Liver (tissue), 9 donors: ENCODE data around the gene LRRC51. TPM values are rescaled to one million over a fixed set of nuclear protein-coding genes. Genes with fewer than 3 reads are reported as not detected.

Source experiments
- DNase-seq: peaks from one replicate; pipeline ENCODE4 v3.0.0-alpha.2; 2017; ENCODE audit warnings: low spot score
- H3K27ac ChIP-seq, 2 donors: one replicate each; pipeline ENCODE4 v1.7.0; 2013; ENCODE audit warnings: inconsistent platforms in 2 of 2, low read length in 2 of 2, control low read depth in 1 of 2, low read depth in 1 of 2, mild to moderate bottlenecking in 1 of 2
- H3K27me3 ChIP-seq, 4 donors: one replicate each; pipeline versions ENCODE4 v1.6.1 to v1.7.0; 2013; ENCODE audit warnings: low read length in 3 of 4, inconsistent platforms in 1 of 4, mild to moderate bottlenecking in 1 of 4, moderate library complexity in 1 of 4; ENCODE audit not compliant: control insufficient read depth in 4 of 4, insufficient read depth in 4 of 4
- H3K36me3 ChIP-seq, 4 donors: one replicate each; pipeline versions ENCODE4 v1.6.1 to v1.7.0; 2013; ENCODE audit warnings: low read length in 3 of 4, mild to moderate bottlenecking in 3 of 4, low read depth in 1 of 4, moderate library complexity in 1 of 4; ENCODE audit not compliant: control insufficient read depth in 4 of 4, insufficient read depth in 3 of 4
- H3K4me1 ChIP-seq, 4 donors: one replicate each; pipeline versions ENCODE4 v1.6.1 to v1.7.0; 2013; ENCODE audit warnings: low read length in 3 of 4, mild to moderate bottlenecking in 3 of 4, moderate library complexity in 1 of 4; ENCODE audit not compliant: control insufficient read depth in 4 of 4, insufficient read depth in 4 of 4
- H3K4me3 ChIP-seq, 3 donors: one replicate each; pipeline versions ENCODE4 v1.6.1 to v1.7.0; 2013; ENCODE audit warnings: low read length in 3 of 3, control low read depth in 1 of 3, low read depth in 1 of 3, mild to moderate bottlenecking in 1 of 3
- H3K9ac ChIP-seq, 2 donors: one replicate each; pipeline ENCODE4 v1.7.0; 2013; ENCODE audit warnings: low read length in 2 of 2, mild to moderate bottlenecking in 2 of 2, moderate library complexity in 2 of 2, control low read depth in 1 of 2, low read depth in 1 of 2
- H3K9me3 ChIP-seq, 4 donors: one replicate each; pipeline versions ENCODE4 v1.6.1 to v1.7.0; 2013; ENCODE audit warnings: low read length in 3 of 4; ENCODE audit not compliant: control insufficient read depth in 4 of 4
- ATF3 ChIP-seq: IDR thresholded peaks from 2 replicates; pipeline ENCODE4 v1.6.1; 2016; ENCODE audit warnings: antibody characterized with exemption
- CTCF ChIP-seq: fragments of 150-350 bp; IDR thresholded peaks from 2 replicates; pipeline ENCODE4 v1.5.1; 2017; ENCODE audit warnings: improper control_type of control experiment, low read depth, low read length; ENCODE audit not compliant: missing input control
- EGR1 ChIP-seq, 2 donors: IDR thresholded peaks; 2 replicates each; pipeline ENCODE4 v1.6.1; 2016 to 2018; ENCODE audit warnings: antibody characterized with exemption in 2 of 2, low read depth in 2 of 2
- FOXA1 ChIP-seq: IDR thresholded peaks from 2 replicates; pipeline ENCODE4 v1.6.1; 2016; ENCODE audit warnings: antibody characterized with exemption
- FOXA2 ChIP-seq: IDR thresholded peaks from 2 replicates; pipeline ENCODE4 v1.6.1; 2016; ENCODE audit warnings: antibody characterized with exemption
- GABPA ChIP-seq, 2 donors: IDR thresholded peaks in 1 of 2; conservative IDR thresholded peaks in 1 of 2; 2 replicates each; pipeline ENCODE4 v1.6.1; 2016; ENCODE audit warnings: antibody characterized with exemption in 2 of 2, mild to moderate bottlenecking in 1 of 2, moderate library complexity in 1 of 2
- HNF4G ChIP-seq: IDR thresholded peaks from 2 replicates; pipeline ENCODE4 v1.6.1; 2016; ENCODE audit warnings: antibody characterized with exemption
- JUND ChIP-seq, 2 donors: IDR thresholded peaks; 2 replicates each; pipeline ENCODE4 v1.6.1; 2016; ENCODE audit warnings: antibody characterized with exemption in 2 of 2
- MAX ChIP-seq: IDR thresholded peaks from 2 replicates; pipeline ENCODE4 v1.6.1; 2016; ENCODE audit warnings: antibody characterized with exemption
- NR2F2 ChIP-seq: IDR thresholded peaks from 2 replicates; pipeline ENCODE4 v1.6.1; 2016; ENCODE audit warnings: antibody characterized with exemption
- RAD21 ChIP-seq, 2 donors: IDR thresholded peaks; 2 replicates each; pipeline ENCODE4 v1.6.1; 2016; ENCODE audit warnings: antibody characterized with exemption in 2 of 2, mild to moderate bottlenecking in 2 of 2
- REST ChIP-seq: IDR thresholded peaks from 2 replicates; pipeline ENCODE4 v1.6.1; 2016; ENCODE audit warnings: antibody characterized with exemption, mild to moderate bottlenecking
- RXRA ChIP-seq, 2 donors: IDR thresholded peaks; 2 replicates each; pipeline ENCODE4 v1.6.1; 2017 to 2018; ENCODE audit warnings: antibody characterized with exemption in 2 of 2, mild to moderate bottlenecking in 1 of 2
- SP1 ChIP-seq: IDR thresholded peaks from 2 replicates; pipeline ENCODE4 v1.6.1; 2018; ENCODE audit warnings: antibody characterized with exemption, mild to moderate bottlenecking
- TAF1 ChIP-seq: conservative IDR thresholded peaks from 2 replicates; pipeline ENCODE4 v1.6.1; 2016; ENCODE audit warnings: antibody characterized with exemption, mild to moderate bottlenecking
- YY1 ChIP-seq: IDR thresholded peaks from 2 replicates; pipeline ENCODE4 v1.6.1; 2016; ENCODE audit warnings: antibody characterized with exemption, mild to moderate bottlenecking
- ZBTB33 ChIP-seq: IDR thresholded peaks from 2 replicates; pipeline ENCODE4 v1.6.1; 2016; ENCODE audit warnings: antibody characterized with exemption
- WGBS: extraction: QIAGEN DNeasy Blood & Tissue Kit; methylation state at CpG from one replicate; pipeline ENCODE4 v1.1.7; 2013; 5-methylcytosine and 5-hydroxymethylcytosine counted together
- polyA plus RNA-seq, 2 donors: library from polyadenylated mRNA; stranded (reverse) in 1 of 2; unstranded in 1 of 2; fragments of 200-250 nt in 1 of 2; fragments of >200 nt in 1 of 2; fragmentation: Nextera tagmentation in 1 of 2; extraction: Ambion mirVana in 1 of 2; gene quantifications; one replicate each; pipeline versions ENCODE4 v1.2.1 to v1.2.3, GENCODE V29; 2013 to 2015
- total RNA-seq, 2 donors: library from RNA; depleted of rRNA; stranded (reverse); fragments of >200 nt; gene quantifications; one replicate each; pipeline ENCODE4 v1.2.3, GENCODE V29; 2014
- donor health status: healthy.
- donor health status: healthy.
- donor health status: healthy.
- donor health status: healthy.
- donor health status: healthy.

The LRRC51 gene
- total and polyA plus RNA-seq, 4 donors = 1.9 to 3.7 (median 3.2) TPM

- TF ChIP-seq ZBTB33 (no peak), RAD21 (IDR thresholded peaks at IDR 0.05) (no peak), RXRA (IDR thresholded peaks at IDR 0.05) (no peak), FOXA1 (no peak), ATF3 (no peak), YY1 (no peak), JUND (IDR thresholded peaks at IDR 0.05) (no peak), MAX (no peak)
Measured at GRCh38 chr11:72119198-72119597, 38.5 kb downstream of the LRRC51 start (continued).

- DNase-seq = no peak
Measured at GRCh38 chr11:72120930-72121329, 40.3 kb downstream of the LRRC51 start.

More at GRCh38 chr11:72120930-72121329, 40.3 kb downstream of the LRRC51 start:
- Histone ChIP-seq H3K27me3 (no peaks in the 10 kb centered on the region), H3K27ac (no peak overlapping the region), H3K9me3 (no peaks in the 10 kb centered on the region), H3K4me3 (no peak overlapping the region), H3K4me1 (no peaks in the 10 kb centered on the region), H3K9ac (no peak overlapping the region), H3K36me3 (no peaks in the 10 kb centered on the region)
- no peak for TF ChIP-seq RAD21 (IDR thresholded peaks at IDR 0.05)
- no peak for TF ChIP-seq JUND (IDR thresholded peaks at IDR 0.05)
- TF ChIP-seq FOXA2 = no peak
- no peak for TF ChIP-seq EGR1 (IDR thresholded peaks at IDR 0.05; ENCODE audit: low read depth in 2 of 2)
- TF ChIP-seq NR2F2 = no peak
- TF ChIP-seq CTCF = no peak
- no peak for TF ChIP-seq SP1
- no peak for TF ChIP-seq ZBTB33
- no peak for TF ChIP-seq GABPA (IDR thresholded peaks at IDR 0.05 in 1 of 2, conservative IDR thresholded peaks at IDR 0.05 in 1 of 2)
- no peak for TF ChIP-seq TAF1
- TF ChIP-seq MAX = no peak
- TF ChIP-seq ATF3 = no peak
- TF ChIP-seq YY1 = no peak
- no peak for TF ChIP-seq FOXA1
- no peak for TF ChIP-seq REST
- no peak for TF ChIP-seq HNF4G
- 75% methylated on average over 2 of the region's 2 CpGs for WGBS
